ENCODE measurements around the gene PTPN2.
"Not testable (repeated sequence)": the region's sequence is repeated elsewhere in the genome, so short reads cannot be mapped to it uniquely, and the experiment has no call there.

Gene PTPN2

DNA sequence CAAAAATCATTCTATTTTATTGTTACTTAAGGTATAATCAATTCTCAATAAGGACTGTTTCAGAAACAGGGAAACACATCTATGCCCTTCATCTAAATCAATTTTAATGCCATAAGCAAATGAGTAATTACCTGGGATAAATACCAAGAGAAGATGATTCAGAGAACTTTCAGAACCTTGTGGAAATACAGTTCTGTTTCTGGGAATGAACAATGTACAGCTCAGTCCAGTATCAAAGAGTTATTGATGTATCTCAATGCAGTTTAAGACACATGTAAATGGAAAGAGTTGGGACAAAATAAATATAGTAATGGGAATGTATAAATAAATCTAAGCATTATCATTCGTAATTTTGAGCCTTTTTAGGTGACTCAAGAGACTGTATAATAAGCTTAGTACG, 60.1 kb downstream of the PTPN2 start:
- DNase-seq (ENCODE audit: low read depth) = no peak

DNA sequence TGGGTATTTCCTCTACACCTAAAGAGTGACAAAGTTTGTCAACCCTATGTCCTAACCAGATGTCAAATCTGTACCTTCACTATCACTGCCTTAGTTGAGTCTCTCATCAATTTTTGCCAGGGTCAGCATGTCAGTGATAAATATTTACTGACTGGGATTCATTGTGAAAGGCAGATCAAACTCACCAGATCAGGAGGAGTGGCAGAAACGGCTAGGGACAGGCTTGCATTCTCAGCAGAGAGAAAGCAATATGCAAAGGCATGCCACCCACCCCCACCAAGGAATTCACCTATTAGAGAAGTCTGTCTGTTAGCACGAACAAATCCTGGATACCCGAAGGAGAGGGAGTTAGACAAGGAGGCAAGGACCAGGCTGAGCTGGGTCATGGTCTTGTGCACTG, 62.6 kb downstream of the PTPN2 start:
- no peak for DNase-seq (ENCODE audit: low read depth)

DNA sequence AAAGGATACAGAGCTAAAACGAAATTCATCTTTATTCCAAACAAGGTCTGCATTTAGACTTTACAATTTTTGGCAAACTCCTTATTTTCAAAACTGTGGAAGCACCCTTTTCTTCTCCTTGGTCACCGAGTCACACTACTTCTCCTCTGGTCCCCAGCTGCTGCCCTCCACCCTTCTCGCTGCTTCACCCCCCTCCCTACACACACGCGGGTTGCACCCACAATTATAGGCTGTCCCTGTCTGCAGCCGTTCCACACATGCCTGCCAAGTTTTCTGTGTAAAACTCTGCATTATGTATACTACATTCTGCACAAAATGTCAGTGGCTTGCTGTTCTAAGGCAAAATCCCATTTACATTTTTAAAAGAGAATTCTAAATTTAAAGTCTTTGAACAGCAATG, 63.5 kb downstream of the PTPN2 start:
- DNase-seq (ENCODE audit: low read depth) = no peak

DNA sequence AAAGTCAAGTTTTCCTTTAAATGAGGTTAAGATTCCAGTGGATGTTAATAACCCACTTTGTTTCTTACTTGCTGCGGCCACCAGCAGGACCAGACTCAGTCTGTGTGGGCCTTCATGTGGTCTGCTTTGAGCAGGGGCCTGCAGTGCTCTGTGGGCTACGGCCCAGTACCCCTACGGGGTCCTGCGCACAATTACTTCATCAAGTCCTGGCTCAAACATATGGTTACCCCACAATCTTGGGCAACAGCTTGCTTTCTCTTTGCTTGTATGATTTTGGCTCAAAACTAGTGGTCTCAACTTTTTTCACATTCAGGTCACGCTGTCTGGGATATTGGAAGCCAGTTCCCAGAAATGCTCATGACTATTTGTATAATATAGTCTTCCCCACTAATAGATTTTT, 64.2 kb downstream of the PTPN2 start:
- no peak for DNase-seq (ENCODE audit: low read depth)

DNA sequence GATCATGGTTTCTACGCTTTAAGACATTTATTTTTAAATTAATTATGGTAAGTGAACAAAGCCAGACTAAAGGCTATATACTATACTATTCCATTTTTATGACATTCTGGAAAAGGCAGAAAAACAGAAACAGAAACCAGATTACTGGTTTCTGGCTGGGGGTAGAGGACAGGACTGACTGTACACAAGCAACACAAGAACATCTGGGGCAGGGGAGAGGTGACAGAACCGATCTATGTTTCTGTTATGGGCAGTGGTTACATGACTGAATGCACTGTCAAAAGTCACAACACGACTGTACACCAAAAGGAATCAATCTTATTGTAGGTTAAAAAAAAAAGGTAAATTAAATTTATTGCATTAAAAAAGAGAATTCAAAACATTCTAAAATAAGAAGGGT, 64.7 kb downstream of the PTPN2 start:
- no peak for DNase-seq (ENCODE audit: low read depth)

DNA sequence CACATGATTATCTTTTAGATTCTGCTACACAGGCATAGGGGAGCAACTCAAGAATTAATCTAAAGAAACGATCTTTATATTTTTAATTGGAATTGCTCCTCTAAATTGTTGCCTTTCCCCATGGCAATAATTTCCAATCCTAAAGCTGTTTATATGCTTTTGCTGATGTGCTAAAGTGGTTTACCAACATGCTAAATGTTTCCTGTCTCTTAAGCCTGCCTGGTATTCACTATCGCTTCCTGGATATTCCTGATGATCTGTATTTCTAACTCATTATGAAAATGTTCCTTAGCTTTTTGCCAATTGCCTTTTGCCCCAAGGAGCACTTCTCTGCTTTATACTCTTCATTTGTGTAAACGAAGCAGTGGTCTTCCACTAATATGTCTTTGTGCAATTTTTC, 65.8 kb downstream of the PTPN2 start:
- DNase-seq (ENCODE audit: low read depth) = no peak

DNA sequence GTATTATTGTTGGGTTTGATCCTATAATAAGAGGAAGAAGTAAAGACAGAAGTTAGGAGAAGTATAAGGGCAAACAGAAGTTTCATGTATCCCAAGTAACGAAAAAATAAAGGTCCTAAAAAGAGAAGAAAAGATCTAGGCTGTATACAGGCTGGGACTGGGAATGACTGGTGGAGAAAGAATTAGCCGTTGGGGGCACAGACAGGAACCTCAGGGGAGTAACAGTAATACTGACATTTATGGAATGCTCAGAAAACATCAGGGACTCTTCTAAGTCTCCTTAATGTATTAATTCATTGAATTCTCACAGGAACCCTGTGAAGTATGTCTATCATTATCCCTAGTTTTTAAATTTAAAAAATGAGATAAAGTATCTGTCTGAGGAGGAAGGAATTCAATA, 67.6 kb downstream of the PTPN2 start:
- DNase-seq (ENCODE audit: low read depth) = no peak

DNA sequence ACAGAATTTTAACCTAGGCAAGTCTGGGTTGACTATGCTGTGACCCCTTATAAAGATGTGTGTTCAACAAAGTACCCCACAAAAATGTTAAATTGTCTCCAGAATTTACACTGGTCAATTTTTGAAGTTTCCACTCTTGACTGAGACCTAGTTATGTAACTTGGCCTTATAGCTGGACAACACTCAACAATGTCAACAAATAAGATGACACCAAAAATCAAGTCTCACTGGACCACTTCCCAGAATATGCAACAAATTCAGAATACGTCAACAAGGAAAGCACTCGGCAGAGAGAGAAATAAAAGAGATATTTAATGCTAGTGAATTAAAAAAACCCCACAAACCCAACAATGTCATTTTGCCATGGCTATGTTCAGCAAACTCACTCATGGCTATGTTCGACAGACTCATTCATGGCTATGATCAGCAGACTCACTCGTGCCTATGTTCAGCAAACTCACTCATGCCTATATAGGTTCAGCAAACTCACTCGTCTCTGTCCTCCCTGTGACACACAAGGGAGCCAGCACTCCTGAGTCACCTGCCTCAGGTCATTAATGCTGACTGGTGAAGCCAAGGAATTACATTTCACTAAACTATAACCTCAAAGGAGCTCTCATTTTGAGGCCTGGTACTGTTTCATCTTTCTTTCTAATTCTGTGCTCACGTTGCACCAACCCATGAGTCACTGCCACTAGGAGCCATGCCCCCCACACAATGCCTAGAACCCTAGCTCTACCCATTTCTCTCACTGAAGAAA, 72.7 kb downstream of the PTPN2 start:
- no peak for DNase-seq (ENCODE audit: low read depth)

DNA sequence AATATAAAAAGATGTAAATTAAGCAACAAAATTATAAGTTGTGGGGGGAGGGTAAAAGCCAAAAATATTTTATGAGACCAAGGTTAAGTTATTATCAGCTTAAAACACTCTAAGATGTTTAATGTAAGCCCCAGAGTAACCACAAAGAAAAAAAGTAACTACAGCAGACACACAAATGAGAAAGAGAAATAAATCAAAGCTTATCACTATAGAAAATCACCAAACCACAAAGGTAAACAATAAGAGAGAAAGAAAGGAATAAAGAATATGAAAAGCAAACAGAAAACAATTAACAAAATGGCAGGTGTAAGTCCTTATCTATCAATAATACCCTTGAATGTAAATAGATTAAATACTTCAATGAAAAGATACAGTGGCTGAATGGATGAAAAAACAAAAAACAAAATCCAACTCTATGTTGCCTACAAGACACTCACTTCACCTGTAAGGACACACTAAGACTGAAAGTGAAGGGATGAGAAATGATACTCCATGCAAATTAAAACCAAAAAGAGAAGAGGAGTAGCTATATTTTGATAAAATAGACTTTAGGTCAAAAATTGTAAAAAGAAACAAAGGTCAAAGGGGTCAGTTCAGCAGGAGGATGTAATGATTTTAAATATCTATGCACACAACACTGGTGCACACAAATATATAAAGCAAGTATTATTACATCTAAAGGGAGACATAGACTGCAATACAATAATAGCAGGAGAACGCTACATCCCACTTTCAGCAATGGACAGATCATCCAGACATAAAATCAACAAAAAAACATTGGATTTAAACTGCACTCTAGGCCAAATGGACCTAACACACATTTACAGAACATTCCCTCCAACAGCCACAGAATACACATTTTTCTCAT, 80.7 kb downstream of the PTPN2 start:
- DNase-seq (ENCODE audit: low read depth) = no peak

DNA sequence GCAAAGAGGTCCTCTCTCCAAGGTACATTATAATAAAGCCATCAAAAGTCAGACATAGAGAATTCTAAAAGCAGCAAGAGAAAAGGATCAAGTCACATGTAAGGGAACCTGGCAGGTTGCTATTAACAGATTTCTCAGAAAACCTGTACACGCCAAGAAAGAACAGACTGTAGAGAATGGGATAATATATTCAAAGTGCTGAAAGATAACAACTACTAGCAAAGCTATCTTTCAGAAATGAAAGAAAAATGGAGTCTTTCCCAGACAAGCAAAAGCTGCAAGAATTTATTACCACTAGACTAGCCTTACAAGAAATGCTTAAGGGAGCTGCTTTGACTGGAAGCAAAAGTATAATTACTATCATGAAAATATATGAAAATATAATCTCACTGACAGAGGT, 81.5 kb downstream of the PTPN2 start:
- DNase-seq (ENCODE audit: low read depth) = no peak

DNA sequence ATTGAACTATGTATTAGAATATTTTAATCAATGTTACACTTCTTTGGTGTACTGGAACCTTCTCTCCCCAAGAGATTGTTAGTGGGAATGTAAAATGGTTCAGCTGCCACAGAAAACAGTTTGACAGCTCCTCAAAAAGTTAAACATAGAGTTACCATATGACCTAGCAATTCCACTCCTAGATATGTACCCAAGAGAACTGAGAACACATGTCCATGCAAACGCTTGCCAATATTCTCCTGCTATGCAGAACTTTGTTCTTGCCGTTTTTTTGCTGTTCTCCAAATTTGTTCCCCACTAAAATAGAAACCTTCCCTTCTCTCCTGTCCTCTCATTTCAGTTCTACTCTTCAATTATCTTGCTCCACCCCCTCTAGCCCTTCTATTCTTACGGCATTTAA, 87.6 kb downstream of the PTPN2 start:
- no peak for DNase-seq (ENCODE audit: low read depth)

DNA sequence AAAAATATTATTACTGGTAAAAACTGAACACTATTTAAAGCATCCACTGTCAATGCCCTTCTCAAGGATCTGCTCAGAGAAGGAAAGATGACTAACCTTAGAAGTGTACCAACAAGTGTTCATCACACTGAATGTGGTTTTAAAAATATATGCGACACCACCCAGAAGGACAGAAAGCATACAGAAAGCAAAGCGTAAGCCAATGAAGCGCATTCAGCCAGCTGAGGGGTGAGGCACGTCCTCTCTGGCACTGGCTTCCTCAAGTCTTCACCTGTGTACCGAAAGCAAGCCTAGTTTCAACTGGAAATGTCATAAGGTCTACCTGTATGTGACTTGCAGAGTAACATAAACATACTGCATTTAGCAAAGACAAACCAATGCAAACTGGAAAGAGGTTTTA, 92.4 kb downstream of the PTPN2 start:
- no peak for DNase-seq (ENCODE audit: low read depth)

DNA sequence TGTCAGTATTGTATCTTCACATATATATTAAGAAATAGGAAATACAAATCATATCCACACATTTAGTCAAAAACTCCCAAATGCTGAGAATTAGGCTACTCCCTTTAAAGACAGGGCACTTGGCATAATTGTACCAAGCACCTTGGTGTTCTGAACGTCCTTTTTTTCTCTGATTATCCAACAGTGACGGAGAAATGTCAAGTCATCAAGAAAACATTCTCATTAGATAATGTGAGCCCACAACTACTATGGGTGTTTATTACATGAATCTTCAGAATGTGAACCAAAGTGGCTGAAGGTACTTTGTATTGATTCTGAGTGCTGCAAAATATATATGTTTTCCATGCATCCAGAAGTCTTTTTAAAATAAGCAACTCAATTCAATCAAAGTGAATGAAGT, 97.4 kb downstream of the PTPN2 start:
- DNase-seq (ENCODE audit: low read depth) = no peak

DNA sequence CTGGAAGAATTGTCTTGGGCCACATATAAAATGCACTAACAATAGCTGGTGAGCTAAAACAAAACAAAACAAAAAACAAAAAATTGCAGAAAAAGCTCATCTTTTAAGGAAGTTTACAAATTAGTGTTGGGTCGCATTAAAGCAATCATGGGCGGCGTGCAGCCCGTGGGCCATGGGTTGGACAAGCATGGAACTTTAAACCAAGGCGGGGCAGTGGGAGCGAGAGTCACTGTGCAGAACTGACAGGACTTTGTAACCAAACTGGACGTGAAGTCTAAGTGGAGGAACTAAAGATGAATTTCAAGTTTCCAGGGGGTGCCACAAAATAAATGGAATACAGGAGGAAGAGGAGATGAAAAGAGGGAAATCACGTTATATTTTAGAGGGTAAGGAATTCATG, 100.5 kb downstream of the PTPN2 start:
- no peak for DNase-seq (ENCODE audit: low read depth)

DNA sequence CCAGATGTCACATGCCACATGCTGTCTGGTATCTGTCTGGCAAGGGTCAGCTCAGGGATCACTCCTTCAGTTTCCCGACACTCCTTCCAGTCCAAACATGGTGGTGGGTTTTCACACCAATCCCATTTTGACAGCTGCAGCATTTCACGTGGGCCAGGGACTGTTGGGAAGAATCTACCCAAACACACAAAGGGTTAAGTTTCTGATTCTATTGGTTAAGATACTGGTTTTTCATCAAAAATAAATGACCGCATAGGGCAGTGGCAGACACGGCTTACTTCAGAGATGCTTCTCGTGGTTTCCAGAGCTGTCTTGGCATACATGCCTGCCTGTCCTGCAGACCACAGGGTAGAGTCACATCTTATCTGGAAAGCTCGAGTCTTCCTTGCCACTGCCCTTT, 101.5 kb downstream of the PTPN2 start:
- no peak for DNase-seq (ENCODE audit: low read depth)

DNA sequence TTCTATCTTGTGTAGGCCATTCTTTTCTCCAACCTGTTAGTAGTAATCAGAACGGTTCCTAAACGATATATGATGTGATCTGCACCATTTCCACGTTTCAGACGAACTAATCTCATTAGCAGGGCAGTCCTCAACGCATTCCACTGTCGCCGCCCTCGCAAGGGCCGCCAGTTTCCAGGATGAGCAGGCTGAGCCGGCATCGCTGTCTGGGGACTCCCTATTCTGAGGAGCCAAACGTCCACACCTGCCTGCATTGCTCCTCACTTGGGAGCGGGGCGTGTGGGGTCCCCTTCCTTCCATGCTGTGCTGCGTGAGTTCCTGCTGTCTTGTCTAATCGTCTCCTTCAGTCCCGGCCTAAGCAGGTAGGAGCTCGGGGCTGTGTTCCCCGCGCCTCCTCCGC, 104.6 kb downstream of the PTPN2 start:
- no peak for DNase-seq (ENCODE audit: low read depth)

DNA sequence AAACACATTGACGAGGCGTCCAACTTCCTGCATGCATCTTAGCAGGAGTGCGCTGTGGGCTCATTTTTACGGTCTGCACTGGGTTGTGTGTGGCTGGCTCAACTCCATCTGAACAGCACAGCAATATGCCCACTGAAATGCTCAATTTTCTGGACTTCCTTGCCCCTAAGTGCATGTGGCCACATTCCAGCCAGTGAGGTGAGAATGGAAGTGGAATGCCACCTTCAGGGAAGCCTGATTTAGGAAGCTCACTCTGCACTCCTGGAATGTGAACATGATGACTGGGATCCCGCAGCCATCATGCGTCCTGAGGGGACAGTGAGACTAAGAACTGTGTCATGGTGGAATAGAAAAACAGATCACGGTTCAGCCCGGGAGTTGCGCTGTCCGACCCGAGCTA, 105.0 kb downstream of the PTPN2 start:
- no peak for DNase-seq (ENCODE audit: low read depth)

DNA sequence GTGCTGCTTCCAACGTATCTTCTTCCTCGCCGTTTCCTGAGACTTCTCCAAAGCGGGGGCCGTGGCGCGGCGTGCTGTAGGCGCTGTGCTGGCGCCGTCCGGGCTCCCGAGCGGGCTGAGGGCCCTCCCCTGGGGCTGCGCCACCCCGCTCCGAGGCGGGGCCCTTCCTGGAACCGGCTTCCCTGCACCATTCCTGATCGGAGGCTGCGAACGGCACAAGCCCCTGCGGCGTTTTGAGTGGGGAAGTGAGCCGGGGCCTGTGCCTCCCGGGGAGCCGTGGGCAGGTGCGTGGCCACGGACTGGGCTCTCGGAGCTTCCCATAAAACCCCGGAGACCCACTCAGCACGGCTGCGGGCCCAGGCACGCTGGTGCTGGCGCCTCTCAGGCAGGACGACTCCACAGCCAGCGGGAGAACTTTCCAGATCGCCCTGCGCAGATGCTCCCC, 106.5 kb downstream of the PTPN2 start:
- DNase-seq (ENCODE audit: low read depth) = no peak

DNA sequence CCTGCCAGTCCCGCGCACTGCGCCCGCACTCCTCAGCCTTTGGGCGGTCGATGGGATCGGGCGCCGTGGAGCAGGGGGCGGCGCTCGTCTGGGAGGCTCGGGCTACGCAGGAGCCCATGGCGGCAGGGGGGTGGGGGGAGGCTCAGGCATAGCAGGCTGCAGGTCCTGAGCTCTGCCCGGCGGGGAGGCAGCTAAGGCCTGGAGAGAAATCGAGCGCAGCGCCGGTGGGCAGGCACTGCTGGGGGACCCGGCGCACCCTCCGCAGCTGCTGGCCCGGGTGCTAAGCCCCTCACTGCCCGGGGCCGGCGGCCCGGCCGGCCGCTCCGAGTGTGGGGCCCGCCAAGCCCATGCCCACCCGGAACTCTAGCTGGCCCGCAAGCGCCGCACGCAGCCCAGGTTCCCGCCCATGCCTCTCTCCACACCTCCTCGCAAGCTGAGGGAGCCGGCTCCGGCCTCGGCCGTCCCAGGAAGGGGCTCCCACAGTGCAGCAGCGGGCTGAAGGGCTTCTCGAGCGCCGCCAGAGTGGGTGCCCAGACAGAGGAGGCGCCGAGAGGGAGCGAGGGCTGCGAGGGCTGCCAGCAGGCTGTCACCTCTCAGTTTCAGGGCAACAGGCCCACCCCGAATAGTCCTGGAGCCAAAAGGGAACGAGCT, 107.1 kb downstream of the PTPN2 start:
- DNase-seq (ENCODE audit: low read depth) = no peak

DNA sequence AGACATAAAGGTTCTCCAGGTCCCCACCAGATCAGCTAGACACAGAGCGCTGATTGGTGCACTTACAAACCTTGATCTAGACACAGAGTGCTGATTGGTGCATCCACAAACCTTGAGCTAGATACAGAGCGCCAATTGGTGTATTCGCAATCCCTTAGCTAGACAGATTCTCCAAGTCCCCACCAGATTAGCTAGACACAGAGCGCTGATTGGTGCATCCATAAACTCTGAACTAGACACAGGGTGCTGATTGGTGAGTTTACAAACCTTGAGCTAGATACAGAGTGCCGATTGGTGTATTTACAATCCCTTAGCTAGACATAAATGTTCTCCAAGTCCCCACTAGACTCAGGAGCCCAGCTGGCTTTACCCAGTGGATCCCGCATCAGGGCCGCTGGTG, 107.6 kb downstream of the PTPN2 start:
- DNase-seq (ENCODE audit: low read depth) = not testable (repeated sequence)

DNA sequence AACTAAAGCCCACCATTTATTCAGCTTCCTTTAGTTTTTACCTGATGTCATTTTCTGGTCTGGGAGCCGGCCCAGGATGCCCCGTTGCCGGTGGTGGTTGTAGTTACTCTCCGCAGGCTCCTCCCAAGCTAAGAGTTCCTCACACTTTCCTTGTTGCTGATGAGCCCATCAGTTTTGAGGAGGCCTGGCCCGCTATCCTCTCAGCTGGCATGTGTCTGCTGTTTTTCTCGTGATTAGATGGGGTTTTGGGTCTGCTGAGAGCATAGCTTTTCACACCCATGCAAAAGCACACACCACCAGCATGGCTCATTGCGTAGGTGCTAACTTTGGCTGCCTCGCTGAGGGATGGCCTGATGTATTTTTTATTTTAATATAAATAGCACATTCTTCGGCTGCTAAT, 109.1 kb downstream of the PTPN2 start:
- no peak for DNase-seq (ENCODE audit: low read depth)

DNA sequence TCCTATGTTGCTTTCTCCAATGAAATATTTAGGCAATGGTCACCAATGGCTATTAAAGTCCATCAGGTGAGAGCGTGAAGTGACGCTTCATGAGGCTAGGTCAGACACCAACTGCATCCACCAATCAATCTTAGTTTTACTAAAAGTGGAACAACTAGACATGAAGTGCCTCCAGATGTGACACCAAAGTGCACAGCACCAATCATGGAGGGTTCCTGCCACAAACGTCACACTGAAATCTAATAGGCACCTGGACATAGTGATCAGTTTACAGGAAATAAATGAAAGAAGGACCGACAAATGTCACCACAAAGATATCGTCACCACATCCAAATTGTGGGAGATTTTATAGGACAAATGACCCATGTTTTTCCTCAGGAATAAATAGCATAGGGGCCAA, 110.7 kb downstream of the PTPN2 start:
- DNase-seq (ENCODE audit: low read depth) = no peak

DNA sequence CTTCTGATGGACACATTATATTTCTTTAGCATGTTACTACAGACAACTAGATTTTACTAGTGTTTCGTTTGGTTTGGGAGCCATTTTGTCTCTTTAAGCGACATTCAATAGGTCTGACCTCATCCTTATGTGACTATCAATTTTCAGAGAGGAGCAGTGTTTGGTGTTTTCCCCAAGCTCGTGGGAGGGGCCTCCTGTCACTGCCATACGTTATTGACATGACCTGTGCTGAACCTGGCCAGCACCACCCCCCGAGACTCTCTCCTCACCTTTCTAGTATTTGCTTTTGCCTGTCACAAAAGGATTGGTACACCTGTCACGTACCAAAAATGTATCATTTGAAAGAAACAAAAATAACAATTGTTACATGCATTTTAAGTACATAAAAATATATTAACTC, 111.9 kb downstream of the PTPN2 start:
- no peak for DNase-seq (ENCODE audit: low read depth)

Measured in activated gamma-delta T cell treated with anti-CD3 and anti-CD28 coated beads, Interleukin-2, amount 50 U/mL, for 16 hours (primary cell).